HEK293T (cell line): ENCODE results near the gene REXO4.

Experiments
- CTCF ChIA-PET: fragments of 350-600 bp; formaldehyde crosslinking; extraction: SDS; loops from one replicate; lab custom pipeline; 2021; ENCODE audit warnings: antibody characterized with exemption, inconsistent platforms; lab: Yijun Ruan, JAX
- POLR2A ChIA-PET: fragments of 350-600 bp; formaldehyde crosslinking; extraction: SDS; loops from one replicate; lab custom pipeline; 2020; ENCODE audit warnings: antibody characterized with exemption, inconsistent platforms; lab: Yijun Ruan, JAX
- DNase-seq: peaks from one replicate; pipeline ENCODE4 v3.0.0; 2012; ENCODE audit warnings: mixed read lengths; ENCODE audit errors: extremely low spot score
- ARNT ChIP-seq: fragments of 450-650 bp; IDR thresholded peaks from 2 replicates; pipeline ENCODE4 v1.6.1; 2017; ENCODE audit warnings: mild to moderate bottlenecking
- BHLHE40 ChIP-seq: fragments of 450-650 bp; IDR thresholded peaks from 2 replicates; pipeline ENCODE4 v1.6.1; 2016; ENCODE audit warnings: mild to moderate bottlenecking, moderate library complexity, borderline replicate concordance
- CTBP1 ChIP-seq: fragments of 450-650 bp; IDR thresholded peaks from 2 replicates; pipeline ENCODE4 v1.6.1; 2016; ENCODE audit warnings: borderline replicate concordance
- ELF4 ChIP-seq: fragments of 450-650 bp; IDR thresholded peaks from 2 replicates; pipeline ENCODE4 v1.6.1; 2017; ENCODE audit warnings: antibody characterized with exemption
- FOXA1 ChIP-seq: fragments of 450-650 bp; IDR thresholded peaks from 2 replicates; pipeline ENCODE4 v1.6.1; 2016; ENCODE audit warnings: mild to moderate bottlenecking
- FOXK2 ChIP-seq: fragments of 450-650 bp; IDR thresholded peaks from 2 replicates; pipeline ENCODE4 v1.6.1; 2016; ENCODE audit warnings: mild to moderate bottlenecking
- FOXM1 ChIP-seq: fragments of 450-650 bp; IDR thresholded peaks from 2 replicates; pipeline ENCODE4 v1.6.1; 2017; ENCODE audit warnings: mild to moderate bottlenecking, borderline replicate concordance
- HDGF ChIP-seq: fragments of 450-650 bp; IDR thresholded peaks from 2 replicates; pipeline ENCODE4 v1.6.1; 2017; ENCODE audit warnings: antibody characterized with exemption, borderline replicate concordance
- L3MBTL2 ChIP-seq: fragments of 450-650 bp; conservative IDR thresholded peaks from 2 replicates; pipeline ENCODE4 v1.6.1; 2016; ENCODE audit warnings: mild to moderate bottlenecking
- LEF1 ChIP-seq: fragments of 450-650 bp; IDR thresholded peaks from 2 replicates; pipeline ENCODE4 v1.6.1; 2017; ENCODE audit warnings: mild to moderate bottlenecking, borderline replicate concordance
- NFRKB ChIP-seq: fragments of 450-650 bp; IDR thresholded peaks from 2 replicates; pipeline ENCODE4 v1.6.1; 2016; ENCODE audit warnings: mild to moderate bottlenecking, moderate library complexity
- SP1 ChIP-seq: fragments of 450-650 bp; IDR thresholded peaks from 2 replicates; pipeline ENCODE4 v1.6.1; 2017
- SUZ12 ChIP-seq: fragments of 450-650 bp; IDR thresholded peaks from 2 replicates; pipeline ENCODE4 v1.6.1; 2016; ENCODE audit warnings: mild to moderate bottlenecking
- TARDBP ChIP-seq: fragments of 450-650 bp; IDR thresholded peaks from 2 replicates; pipeline ENCODE4 v1.6.1; 2016
- ZNF384 ChIP-seq: fragments of 450-650 bp; IDR thresholded peaks from 2 replicates; pipeline ENCODE4 v1.6.1; 2016
- TF ChIP-seq, protein P1 (sequence below): fragments of 450-650 bp; IDR thresholded peaks from 2 replicates; pipeline ENCODE4 v1.6.1; 2016

REXO4 gene

GRCh38 chr9:133430244-133430643 is 12.4 kb upstream of the REXO4 start:
- ChIA-PET CTCF (no interaction called here), POLR2A (no interaction called here)
- no peak for DNase-seq
- TF ChIP-seq ARNT (no peak), ZNF384 (no peak), SP1 (no peak), CTBP1 (no peak), NFRKB (no peak)
- TF ChIP-seq, protein P1, sequence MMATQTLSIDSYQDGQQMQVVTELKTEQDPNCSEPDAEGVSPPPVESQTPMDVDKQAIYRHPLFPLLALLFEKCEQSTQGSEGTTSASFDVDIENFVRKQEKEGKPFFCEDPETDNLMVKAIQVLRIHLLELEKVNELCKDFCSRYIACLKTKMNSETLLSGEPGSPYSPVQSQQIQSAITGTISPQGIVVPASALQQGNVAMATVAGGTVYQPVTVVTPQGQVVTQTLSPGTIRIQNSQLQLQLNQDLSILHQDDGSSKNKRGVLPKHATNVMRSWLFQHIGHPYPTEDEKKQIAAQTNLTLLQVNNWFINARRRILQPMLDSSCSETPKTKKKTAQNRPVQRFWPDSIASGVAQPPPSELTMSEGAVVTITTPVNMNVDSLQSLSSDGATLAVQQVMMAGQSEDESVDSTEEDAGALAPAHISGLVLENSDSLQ = no peak

DNA sequence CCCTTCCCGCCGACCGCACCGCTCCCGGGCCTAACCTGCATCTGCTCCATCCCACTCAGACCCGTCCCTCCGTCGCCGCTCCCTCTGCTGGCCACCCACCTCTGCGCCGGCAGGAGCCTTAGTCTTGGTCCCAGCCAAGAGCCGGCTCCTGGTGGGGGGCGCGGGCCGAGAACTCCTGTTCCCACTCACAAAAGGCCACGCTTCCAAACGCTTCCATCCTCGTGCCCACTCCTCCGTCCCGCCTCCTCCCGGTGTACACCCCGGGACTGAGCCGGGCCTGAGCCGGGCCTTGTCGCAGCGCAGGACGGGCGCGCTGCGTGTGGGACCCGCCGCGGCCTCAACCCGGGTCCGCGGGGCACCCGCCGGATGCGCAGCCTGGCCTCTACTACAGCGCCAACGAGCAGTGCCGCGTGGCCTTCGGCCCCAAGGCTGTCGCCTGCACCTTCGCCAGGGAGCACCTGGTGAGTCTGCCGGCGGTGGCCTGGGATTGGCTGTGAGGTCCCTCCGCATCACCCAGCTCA is 11.9 kb upstream of the REXO4 start:
- TF ChIP-seq SUZ12 (no peak), ZNF384 (no peak), BHLHE40 (no peak), TARDBP (no peak), SP1 (no peak), FOXM1 (no peak), L3MBTL2 (no peak)
- TF ChIP-seq, protein P1 = no peak
- CTCF ChIA-PET = no interaction called here
- POLR2A ChIA-PET = no interaction called here
- no peak for DNase-seq

- POLR2A ChIA-PET = no interaction called here
Observed at GRCh38 chr9:133429214-133429613, 11.4 kb upstream of the REXO4 start.

GRCh38 chr9:133428617-133429101 is 10.8 kb upstream of the REXO4 start:
- CTCF ChIA-PET = no interaction called here
- no peak for TF ChIP-seq BHLHE40
- TF ChIP-seq CTBP1 = no peak
- no peak for TF ChIP-seq FOXM1
- no peak for TF ChIP-seq LEF1
- TF ChIP-seq ELF4 = no peak
- TF ChIP-seq HDGF = no peak
- no peak for TF ChIP-seq NFRKB
- TF ChIP-seq, protein P1 = no peak
- no peak for TF ChIP-seq FOXK2
- no peak for TF ChIP-seq ARNT
- TF ChIP-seq SP1 = no peak
- TF ChIP-seq ZNF384 = no peak
- TF ChIP-seq SUZ12 = no peak
- DNase-seq = no peak
- POLR2A ChIA-PET = no interaction called here

More at GRCh38 chr9:133429214-133429613, 11.4 kb upstream of the REXO4 start:
- TF ChIP-seq FOXM1 (no peak), L3MBTL2 (no peak), FOXK2 (no peak), ZNF384 (no peak), ELF4 (no peak), ARNT (no peak), HDGF (no peak), LEF1 (no peak), SUZ12 (no peak), SP1 (no peak), TARDBP (no peak), FOXA1 (no peak), BHLHE40 (no peak), CTBP1 (no peak)
- TF ChIP-seq, protein P1 = no peak
- CTCF ChIA-PET = no interaction called here
- no peak for DNase-seq

- CTCF ChIA-PET = no interaction called here
- TF ChIP-seq LEF1 (no peak), ARNT (no peak), ELF4 (no peak), CTBP1 (no peak), SUZ12 (no peak), NFRKB (no peak), L3MBTL2 (no peak), TARDBP (no peak), ZNF384 (no peak), BHLHE40 (no peak), HDGF (no peak), FOXA1 (no peak)
- TF ChIP-seq, protein P1 = no peak
- DNase-seq = no peak
- POLR2A ChIA-PET = no interaction called here
Observed at GRCh38 chr9:133427658-133428348, 10.0 kb upstream of the REXO4 start.
